ENCODE results near the gene AP4E1. TPM values are rescaled to one million over a fixed set of nuclear protein-coding genes. Genes with fewer than 3 reads are reported as not detected.

The AP4E1 gene
- polyA plus RNA-seq, 1 donor from 2014 or later: 8.6 TPM

Other genes with a start within 250 kb of the AP4E1 start
- gene TRPM7, start 221.9 kb upstream of the AP4E1 start, polyA plus RNA-seq: 30.7 and 35.3 TPM in 2 replicates
- gene SPPL2A, start 143.0 kb upstream of the AP4E1 start, polyA plus RNA-seq: 29.9 and 34.0 TPM in 2 replicates
- gene TNFAIP8L3, start 186.2 kb downstream of the AP4E1 start, polyA plus RNA-seq: 0.16 TPM in 1 of 2 replicates, not detected in the other